Femur (tissue), 1 donor: Measurements from ENCODE around the gene EEFSEC.

Source experiments
- DNase-seq: peaks from one replicate; pipeline ENCODE4 v3.0.0-alpha.2; 2017

Gene EEFSEC

DNA sequence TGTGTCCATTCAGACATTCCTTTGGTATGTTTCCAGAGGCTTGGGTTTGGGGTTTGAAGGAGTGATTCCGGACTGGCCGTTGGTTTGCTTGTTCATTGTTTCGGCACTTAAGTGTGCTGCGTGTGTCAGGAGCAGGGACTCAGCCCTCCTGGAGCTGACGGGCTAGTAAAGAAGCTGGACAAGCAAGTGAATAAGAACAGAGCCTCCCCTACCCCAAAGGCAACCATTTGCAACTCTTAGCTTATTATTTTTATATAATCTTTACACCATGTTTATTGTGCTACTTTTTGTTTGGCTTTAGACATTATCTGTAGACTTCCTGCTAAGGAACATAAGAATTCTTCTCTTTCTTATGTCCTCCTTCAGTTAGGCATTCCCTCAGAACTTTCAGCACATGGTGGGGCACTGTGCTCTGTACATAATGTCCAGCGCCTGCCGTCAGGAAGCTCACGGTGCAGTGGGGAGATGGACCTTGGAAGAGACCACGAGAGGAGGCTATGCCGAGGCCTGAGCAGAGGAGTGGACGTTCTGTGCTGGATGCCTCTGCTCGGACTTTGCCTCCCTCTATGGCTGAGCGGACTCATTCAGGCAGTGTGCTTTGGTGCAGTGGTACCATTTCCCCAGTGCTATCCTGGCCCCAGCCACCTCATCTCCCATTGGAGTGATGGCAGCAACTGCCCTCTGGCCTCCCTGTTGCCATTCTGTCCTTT lies 65.4 kb downstream of the EEFSEC start:
- DNase-seq = no peak

DNA sequence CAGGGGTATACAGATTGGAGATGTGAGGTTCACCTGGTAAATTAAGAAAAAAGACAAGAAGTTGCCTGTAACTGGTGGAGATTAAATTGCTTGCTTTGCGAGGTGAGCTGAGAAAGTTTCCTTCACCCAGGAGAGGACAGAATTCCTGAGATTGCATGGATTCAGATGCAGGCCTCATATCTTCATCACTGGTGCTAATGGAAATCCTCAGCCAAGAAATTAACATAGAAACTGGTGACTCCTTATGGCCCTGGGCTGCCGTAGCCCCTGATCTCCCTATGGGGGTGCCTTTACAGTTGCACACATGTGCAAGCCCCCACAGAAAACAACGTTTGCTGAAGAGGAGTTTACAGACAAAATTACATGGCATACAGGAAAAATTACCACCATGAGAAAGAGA lies 68.0 kb downstream of the EEFSEC start:
- DNase-seq = no peak

DNA sequence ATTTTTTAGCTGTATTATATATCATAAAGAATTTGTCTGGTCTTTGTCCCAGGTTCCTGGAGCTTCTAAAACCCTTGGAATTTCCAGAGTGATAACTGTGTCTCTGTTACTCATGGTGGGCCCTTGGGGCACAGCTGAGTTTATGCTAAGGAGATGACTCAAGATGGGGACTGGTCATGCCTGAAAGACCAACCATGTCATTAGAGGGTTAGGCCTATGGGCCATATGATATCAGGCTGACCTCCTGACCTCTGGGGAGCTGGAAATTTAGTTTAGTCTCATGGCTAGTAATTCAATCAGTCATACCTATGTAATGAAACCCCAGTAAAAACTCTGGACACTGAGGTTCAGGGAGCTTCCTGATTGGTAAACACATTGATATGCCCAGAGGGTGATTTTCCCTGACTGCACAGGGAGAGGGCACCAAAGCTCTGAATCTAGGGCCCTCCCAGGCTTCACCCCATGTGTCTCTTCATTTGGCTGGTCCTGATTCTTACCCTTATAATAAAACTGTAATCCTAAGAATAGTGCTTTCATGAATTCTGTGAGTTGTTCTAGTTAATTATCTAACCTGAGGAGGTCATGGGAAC lies 69.6 kb downstream of the EEFSEC start:
- DNase-seq = no peak

DNA sequence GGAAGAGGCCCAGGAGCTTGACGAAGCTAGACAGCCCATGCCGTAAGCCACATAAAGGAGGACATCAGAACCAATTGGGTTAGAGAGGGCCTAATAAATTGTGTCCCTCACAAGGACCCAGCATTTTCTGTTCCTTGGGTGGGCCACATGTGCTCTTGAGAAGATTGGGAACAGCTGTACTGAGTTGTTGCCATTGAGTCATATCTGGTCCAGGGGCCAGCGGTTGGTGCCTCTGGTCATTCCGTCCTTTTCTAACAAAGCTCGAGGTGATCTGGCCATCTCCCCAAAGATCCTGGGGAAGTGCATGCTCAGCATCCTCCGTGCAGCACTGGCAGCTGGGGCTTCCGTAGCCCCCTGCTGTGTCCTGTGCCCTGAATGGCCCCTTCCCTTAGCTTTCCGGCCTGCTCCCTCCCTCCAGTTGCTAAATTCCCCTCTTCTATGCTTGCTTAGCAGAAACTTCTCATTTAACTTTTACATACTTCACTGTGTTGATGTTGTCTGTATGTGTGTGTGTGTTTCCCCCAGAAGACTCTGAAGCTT lies 73.0 kb downstream of the EEFSEC start:
- no peak for DNase-seq

DNA sequence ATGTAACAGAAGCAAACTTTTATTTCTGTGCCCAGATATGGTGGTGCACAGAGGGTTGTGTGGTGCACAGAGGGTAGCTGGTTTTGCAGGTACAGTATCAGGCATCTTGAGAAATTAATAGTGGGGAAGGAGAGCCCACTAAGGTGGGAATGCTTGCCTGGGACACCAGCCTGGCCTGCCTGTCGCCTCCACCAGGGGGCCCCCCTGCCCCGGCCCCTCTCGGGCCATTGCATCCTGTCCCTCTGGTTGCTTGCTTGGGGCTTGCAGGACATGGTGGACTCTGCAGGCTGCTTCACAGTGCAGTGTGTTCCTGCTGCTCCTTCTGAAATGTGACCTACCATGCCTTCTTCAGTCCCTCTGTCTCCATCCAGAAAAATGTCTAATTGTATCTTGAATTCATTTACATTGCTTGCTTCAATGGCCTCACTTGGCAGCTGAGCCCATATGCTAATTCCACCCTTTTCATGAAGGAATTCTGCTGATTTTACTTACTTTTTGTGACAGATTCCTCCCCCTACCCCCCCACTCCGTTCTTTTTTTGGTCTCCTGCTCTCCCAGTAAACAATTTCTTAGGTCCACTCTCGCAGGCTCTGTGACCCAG lies 73.6 kb downstream of the EEFSEC start:
- DNase-seq = no peak

DNA sequence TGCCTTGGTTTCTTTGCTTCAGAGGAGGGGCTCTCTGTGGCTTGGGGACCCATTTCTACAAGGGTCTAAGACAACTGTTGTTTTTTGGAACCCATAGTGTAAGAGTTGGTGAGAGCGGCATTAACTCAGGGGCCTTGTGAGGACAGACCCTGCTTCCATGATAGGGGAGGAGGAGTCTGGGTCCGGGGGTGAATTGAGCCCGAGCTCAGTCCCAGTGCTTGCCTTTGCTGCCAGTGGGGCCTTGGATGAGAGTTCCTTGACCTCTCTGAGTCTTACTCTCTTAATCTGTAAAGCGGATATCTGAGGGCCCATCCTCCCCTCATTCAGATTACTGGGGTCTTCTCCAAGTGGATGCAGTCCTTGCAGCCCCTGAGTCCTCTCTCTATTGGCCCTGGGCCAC lies 74.2 kb downstream of the EEFSEC start:
- DNase-seq = no peak

DNA sequence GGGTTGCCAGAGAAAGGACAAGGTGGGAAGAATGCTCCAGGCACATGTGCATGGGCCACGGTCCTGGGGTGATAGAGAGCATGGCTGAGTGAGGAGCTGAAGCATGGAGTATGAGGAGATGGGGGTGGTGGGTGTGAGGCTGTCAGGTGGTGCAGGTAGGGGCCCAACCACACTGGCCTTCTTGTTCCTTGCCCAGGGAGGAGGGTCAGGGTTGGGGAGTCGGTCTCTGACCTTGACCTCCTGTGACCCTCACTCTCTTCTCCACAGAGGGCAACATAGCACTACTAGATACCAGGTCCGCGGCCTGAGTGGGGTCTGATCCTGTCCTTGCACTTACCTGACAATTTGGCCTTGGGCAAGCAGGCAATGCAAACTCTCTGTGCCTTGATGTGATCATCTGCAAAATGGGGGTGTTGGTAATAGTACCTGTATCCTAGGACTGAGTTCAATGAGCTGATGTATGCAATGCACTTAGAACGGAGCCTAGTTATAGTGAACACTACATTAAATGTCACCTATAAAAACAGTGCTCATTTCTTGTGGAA lies 75.2 kb downstream of the EEFSEC start:
- no peak for DNase-seq

DNA sequence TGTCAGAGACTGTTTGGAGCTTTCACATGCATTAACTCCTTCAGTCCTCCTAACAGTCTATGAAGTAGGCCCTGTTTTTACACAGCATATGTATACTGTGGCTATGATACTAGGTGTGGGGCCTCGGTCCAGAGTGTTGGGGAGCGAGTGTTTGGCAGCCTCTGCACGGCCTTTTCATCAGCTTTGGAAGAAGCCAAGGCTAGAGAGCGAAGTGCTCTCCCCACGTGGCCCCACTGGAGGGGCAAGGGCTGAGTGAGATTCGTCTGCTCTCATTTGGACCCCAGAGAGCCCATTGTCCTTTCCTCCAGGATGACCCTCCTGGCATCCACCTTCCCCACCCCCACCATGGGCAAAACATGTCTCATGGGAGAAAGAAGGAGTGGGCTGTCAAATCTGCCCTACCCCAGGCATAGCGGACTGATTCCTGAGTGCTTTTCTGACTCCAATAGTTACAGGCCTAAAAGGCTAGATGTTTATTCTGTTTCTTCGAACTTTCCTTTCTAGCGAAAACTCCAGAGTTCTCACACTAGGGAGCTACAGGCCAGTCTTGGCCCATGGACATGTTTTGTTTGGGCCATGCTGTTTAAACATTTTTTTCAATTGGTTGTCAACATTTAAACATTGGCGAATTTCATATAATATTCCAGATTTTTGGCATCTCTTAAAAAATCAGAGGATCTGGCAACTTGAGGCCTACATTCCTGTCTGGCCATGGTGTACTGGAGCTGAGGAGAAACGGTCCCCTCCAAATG lies 76.0 kb downstream of the EEFSEC start:
- no peak for DNase-seq

DNA sequence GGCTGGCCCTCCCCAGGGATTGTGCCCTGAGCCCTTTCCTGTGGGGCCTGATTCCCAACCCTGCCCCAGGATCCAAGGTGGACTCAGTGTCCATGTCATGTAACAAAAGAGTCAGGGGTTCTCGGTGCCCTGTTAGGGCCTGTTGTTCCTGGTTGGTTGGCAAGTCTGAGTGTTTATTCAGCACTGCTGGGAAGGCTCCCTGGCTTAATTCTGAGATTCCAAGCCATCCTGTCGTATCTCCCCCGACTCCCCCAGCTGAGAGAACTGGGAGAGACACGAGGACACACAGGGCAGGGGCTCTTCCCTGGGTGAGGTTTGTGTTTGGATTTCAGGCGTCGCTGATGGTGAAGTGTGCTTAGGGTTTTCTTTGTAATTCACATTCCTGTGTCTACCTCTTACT lies 78.3 kb downstream of the EEFSEC start:
- DNase-seq = no peak

DNA sequence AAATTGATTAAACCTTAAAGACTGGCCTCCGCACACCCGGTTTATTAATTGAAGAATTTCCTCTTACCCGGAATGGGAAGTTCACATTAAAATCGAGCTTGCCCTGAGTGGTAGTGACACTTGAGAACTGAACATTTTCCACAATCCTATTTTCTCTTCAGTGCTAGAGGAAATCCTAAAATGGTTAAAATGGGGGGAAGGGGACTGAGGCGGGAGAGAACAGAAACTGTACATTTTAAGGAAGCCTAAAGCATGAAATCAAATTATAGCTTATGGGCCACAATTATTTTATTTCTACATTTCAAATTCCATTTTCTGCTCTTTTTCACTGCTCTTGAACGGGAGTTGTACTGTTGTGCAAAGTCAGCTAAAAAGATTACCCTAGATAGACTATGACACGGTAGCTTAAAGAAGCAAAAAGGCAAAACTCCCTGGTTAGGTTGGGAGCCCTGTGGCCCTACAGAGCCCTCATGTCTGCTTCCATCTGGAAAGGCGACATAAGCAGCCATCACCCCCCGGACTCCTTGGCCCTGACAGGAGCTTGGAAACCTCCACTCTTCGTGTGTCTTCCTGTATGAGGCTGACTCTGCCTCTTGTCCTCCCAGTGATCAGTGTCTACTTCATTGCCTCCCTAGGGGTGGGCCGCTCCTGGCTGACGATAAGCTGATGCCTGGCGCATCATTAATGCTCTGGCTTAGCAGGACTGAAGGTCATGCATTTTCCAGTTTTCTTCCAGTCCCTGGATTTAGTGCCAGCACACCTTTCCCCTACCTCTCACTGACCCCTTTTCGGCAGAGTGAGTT lies 79.3 kb downstream of the EEFSEC start:
- peak; percentile 15 for DNase-seq

DNA sequence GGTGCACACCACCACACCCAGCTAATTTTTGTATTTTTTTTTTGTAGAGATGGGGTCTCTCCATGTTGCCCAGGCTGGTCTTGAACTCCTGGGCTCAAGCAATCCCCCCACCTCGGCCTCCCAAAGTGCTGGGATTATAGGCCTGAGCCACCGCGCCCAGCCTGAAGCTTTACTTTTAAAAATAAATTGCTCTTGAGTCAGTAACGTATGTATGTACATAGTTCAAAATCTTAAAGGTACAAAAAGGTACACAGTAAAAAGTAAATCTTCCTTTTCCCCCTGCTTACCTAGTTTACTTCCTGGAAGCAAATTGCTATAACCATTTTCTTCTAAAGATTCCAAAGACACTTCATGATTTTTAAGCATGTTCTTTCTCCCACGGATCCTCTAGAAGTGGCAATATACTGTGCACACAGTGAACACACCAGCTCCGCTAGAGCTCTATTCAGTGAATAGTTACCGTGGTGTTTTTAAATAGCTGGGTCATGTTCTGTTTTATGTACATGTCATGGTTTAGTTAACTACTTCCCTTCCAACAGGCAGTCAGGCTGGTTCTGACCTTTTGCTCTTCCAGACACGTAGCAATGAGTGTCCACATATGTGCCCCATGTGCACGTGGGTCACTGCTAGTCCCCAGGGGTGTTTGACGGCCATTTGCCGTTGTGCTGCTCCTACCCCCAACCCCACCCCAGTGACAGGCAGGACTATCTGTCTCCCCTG lies 82.1 kb downstream of the EEFSEC start:
- no peak for DNase-seq

DNA sequence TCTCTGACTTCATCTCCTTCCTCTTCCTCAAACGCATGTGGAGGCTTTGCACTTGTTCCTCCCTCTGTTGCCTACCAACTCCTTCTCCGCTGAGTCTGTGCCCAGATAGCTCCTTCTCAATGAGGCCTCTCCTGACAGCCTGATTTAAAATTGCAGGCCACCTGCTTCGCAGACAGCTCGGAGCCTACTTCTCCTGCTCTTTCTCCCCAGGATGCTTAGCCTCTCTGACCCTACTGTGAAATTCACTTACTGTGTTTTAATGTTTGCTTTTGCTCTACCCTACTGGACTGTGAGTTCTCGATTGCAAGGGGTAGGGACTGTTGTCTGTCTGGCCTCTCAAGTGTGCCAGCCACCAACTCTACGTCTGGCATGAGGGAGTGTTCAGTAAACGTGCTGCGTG lies 83.4 kb downstream of the EEFSEC start:
- DNase-seq = no peak

DNA sequence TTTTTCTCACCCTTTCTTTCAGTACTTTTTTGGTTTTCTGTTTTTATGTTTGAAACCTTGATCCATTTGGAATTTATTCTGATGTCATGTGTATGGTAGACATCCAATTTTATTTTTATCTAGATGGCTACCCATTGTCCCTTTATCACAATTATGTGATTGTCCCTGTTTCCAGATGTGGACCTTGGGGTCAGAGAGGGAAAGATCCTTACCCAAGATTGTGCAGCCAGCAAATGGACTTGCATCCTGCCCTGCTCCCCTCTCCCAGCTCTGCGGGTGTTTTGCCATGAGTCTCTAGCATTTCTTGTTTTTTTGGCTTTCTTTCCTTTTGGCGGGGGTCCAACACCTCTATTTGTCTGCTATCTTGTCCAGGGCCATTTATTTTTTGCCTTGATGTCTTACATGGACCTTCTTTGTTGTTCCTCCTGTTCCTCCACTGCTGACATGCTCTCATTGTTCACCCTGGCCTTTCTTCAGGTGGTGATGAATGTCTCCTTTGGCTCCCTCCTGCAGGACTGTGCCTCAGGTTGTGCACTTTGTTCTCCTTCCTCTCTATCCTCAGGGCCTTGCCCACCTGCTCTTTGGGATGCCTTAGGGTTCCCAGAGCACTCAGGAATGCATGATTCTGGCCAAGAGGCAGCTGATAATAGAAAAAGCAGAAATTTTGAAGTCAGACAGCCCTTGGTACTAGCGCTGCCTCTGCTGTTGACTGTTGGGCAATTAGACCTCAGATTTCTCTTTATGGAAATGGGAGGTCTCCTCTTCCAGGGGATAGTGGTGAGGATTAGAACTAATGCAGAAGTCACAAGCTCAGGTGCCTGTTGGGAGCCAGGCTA lies 84.3 kb downstream of the EEFSEC start:
- no peak for DNase-seq

DNA sequence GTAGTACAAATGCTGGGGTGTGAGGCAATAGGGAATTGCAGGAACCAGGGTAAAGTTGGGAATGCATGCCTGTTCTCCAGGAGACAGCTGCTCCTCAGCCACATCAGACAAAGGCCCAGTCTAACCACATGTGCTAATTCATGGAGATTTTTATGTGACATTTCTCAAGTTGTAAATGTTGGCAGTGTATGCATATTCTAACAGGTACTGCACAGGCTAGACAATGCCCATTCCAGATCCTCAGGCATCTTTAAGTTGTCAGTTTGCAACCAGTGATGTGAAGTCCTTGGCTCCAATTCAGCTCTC lies 84.9 kb downstream of the EEFSEC start:
- DNase-seq = no peak

DNA sequence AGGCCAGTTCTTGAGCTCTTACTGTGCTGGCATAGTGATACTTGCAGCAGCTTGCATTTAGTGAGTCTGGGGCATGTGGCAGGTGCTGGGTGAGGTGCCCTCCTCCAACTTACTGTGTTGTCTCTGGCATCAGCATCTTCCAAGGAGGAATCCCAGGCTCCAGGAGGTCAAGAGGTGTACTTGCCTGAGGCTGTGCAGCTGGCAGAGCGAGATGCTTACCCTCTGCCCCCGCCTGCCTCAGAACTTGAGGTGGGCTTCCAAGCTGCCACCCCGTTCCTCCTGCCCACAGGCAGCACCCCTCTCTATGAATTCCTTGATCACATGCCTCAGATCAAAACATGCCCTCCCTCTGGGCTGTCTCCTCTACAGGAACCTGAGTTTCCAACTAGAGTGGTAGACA lies 86.0 kb downstream of the EEFSEC start:
- DNase-seq = no peak

DNA sequence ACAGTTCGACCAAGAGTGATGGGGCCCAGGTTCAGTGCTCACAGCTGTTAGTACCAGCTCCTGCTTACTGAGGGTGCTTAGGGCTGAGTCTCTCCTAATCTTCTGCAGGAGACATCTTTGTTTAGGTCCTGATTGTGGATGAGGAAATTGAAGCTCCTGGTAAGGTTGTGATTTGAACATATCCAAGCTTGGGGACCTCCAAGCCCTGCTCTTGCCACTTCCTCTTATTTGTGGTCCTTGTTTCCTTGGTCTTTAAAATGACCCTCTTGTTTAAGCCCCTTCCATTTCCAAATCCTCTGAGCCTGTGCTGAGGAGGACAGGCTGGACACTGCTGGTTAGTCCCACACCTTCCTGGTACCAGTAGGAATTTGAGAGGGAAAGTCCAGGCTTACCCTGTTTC lies 87.0 kb downstream of the EEFSEC start:
- peak; percentile 0 for DNase-seq

DNA sequence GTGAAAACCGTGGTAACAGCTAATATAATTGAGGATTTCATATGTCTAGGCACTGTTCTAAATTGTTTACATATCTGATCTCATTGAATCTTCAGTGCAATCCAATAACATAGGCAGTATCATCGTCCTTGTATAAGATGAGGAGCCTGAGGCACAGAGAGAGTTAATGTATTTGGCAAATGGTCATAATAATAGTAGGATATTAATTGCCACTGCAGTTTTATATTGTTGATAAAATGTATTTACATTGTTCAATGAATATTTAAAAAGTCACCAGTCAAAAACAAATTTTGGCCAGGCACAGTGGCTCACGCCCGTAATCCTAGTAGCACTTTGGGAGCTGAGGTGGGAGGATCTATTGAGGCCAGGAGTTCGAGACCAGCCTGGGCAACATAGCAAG lies 88.5 kb downstream of the EEFSEC start:
- DNase-seq = no peak

DNA sequence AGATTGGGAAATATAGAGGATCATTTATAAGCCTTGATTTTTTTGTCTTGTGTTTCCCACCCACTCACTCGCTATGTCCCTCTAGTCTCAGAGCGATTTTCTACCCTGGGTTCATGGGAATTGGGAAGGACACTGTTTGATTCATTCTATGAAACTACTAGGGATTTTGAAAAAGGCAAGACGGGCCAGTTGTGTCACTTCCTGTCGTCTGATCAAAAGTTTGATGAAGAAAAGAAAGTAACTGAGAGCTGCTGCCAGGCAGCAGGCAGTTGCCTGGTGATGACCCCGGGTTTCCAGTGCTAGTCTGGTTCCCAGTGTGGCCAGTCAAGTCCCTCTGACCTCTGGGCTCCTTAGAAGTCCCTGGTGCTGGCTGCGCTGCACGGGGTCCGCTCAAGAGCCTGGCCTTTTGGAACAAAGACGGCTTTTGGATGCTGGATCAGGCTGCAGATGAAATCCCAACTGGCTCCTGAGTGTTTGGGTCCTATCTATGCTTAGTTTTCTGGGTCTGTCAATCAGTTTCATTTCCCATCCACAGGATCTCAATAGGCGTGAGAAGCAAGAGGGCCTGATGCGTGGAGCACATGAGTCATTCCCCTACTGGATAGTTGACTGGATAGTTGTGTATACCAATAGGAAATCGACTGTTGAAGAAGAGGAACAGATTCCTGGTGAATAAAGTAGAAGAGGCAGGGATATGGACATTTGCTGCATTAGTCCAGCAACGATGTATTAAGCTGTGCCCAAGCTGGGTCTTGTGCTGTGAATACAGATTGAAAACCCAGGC lies 89.7 kb downstream of the EEFSEC start:
- peak; percentile 2 for DNase-seq

DNA sequence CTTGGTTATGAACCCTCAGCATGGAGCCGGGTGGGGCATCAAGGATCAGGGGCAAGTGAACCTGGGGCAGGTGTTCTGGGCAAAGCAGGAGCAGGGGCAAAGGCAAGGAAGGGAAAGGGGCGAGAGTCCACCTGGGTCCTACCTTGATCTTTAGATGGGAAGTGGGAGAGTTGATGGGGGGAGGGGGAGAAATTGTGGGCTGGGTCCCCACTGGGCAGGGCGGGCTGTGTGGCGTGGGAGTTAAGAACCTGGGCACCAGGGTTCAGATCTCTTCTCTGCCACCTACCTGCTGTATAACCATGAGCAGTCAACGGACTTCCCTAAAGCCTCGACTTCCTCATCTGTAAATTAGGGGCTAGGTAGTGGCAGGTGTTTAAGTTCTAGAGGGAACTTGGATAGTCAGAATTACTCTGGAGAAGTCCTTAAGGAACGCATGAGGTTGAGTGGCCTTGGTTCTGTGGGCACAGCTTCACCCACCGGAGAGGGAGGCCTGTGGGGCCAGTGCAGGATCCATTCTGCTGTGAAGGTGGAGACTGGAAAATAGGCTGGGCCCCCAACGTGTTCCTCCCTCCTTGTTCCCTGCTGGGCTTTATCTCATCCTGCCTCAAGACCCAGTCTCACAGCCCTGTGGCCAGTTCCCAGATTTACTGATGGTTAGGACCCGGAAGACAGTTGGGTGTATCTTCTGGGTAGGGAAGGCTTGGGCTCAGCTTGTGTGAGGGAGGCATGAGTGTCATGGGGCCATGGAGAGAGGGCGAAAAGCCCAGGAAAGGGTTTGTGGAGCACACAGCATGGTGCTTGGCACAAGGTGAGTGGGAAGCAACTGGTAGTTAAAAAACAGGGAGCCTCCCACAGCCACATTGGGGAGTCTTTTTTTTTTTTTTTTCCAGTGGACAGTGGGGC lies 90.6 kb downstream of the EEFSEC start:
- DNase-seq = no peak
